Keratinocyte (primary cell): ENCODE data around the gene TMCO4. TPM values are rescaled to one million over a fixed set of nuclear protein-coding genes. Genes with fewer than 3 reads are reported as not detected.
"Not testable (repeated sequence)": the region's sequence is repeated elsewhere in the genome, so short reads cannot be mapped to it uniquely, and the experiment has no call there.

Experiments
- DNase-seq: peaks from one replicate; pipeline ENCODE4 v3.0.0-alpha.2; 2011; ENCODE audit warnings: low read depth, missing footprints, low spot score
- FAIRE-seq: peaks from 2 replicates; lab custom pipeline; 2011; peaks lifted over from hg19 to GRCh38; lab: Jason Lieb, UNC
- H2AFZ ChIP-seq: 2 replicates; pipeline ENCODE4 v1.6.0; 2012; ENCODE audit warnings: low read length, control low read depth, inconsistent platforms; ENCODE audit not compliant: control insufficient read depth
- H3K27ac ChIP-seq: 2 replicates; pipeline ENCODE4 v1.5.1; 2011; ENCODE audit warnings: low read length; ENCODE audit not compliant: control insufficient read depth, insufficient read depth
- H3K27me3 ChIP-seq: 3 replicates; pipeline ENCODE4 v1.6.0; 2011; ENCODE audit warnings: low read length; ENCODE audit not compliant: control insufficient read depth, insufficient read depth; ENCODE audit errors: extremely low read depth
- H3K36me3 ChIP-seq, 2 experiments: 2 replicates in 1 of 2; 3 replicates in 1 of 2; pipeline ENCODE4 v1.5.1; 2011; ENCODE audit warnings: low read length in 2 of 2, mild to moderate bottlenecking in 1 of 2; ENCODE audit not compliant: control insufficient read depth in 2 of 2, insufficient read depth in 2 of 2; ENCODE audit errors: extremely low read depth in 1 of 2
- H3K4me1 ChIP-seq: 3 replicates; pipeline ENCODE4 v1.5.1; 2011; ENCODE audit warnings: low read length; ENCODE audit not compliant: control insufficient read depth, insufficient read depth; ENCODE audit errors: extremely low read depth
- H3K4me2 ChIP-seq: 3 replicates; pipeline ENCODE4 v1.6.0; 2011; ENCODE audit warnings: low read depth, low read length; ENCODE audit not compliant: control insufficient read depth, insufficient read depth; ENCODE audit errors: extremely low read depth
- H3K4me3 ChIP-seq, 3 experiments: fragments of 200-600 bp in 1 of 3; sonication (generic) in 1 of 3; 2 replicates in 2 of 3; 3 replicates in 1 of 3; pipeline ENCODE4 v1.5.1; 2011 to 2016; ENCODE audit warnings: low read length in 3 of 3, mild to moderate bottlenecking in 3 of 3, control low read depth in 2 of 3, inconsistent platforms in 1 of 3, low read depth in 1 of 3, mixed read lengths in 1 of 3, mixed run types in 1 of 3, moderate library complexity in 1 of 3; ENCODE audit not compliant: control insufficient read depth in 2 of 3, insufficient read depth in 2 of 3; ENCODE audit errors: extremely low read depth in 1 of 3
- H3K79me2 ChIP-seq: 2 replicates; pipeline ENCODE4 v1.6.0; 2012; ENCODE audit warnings: low read length; ENCODE audit not compliant: control insufficient read depth, insufficient read depth
- H3K9ac ChIP-seq: 3 replicates; pipeline ENCODE4 v1.6.0; 2011; ENCODE audit warnings: low read length; ENCODE audit not compliant: control insufficient read depth, insufficient read depth; ENCODE audit errors: extremely low read depth
- H3K9me1 ChIP-seq: 3 replicates; pipeline ENCODE4 v1.6.0; 2011; ENCODE audit warnings: low read length; ENCODE audit not compliant: control insufficient read depth, insufficient read depth; ENCODE audit errors: extremely low read depth
- H3K9me3 ChIP-seq: 2 replicates; pipeline ENCODE4 v1.5.1; 2012; ENCODE audit warnings: low read depth, low read length; ENCODE audit not compliant: control insufficient read depth
- H4K20me1 ChIP-seq: 3 replicates; pipeline ENCODE4 v1.6.0; 2011; ENCODE audit warnings: low read length; ENCODE audit not compliant: control insufficient read depth, insufficient read depth; ENCODE audit errors: extremely low read depth
- EZH2 ChIP-seq: IDR thresholded peaks from one replicate; pipeline ENCODE4 v1.6.1; 2012; ENCODE audit warnings: inconsistent platforms, mild to moderate bottlenecking, low read length, moderate library complexity
- dilution Hi-C: fragments of 300-500 bp; cut with MboI; formaldehyde crosslinking; loops from one replicate; pipeline ENCODE4 v1.7.0; 2020; ENCODE audit warnings: low sequenced_read_pairs; ENCODE audit not compliant: extremely low pct_ligation_motif_present
- polyA plus RNA-seq, 5 experiments: library from polyadenylated mRNA; depleted of rRNA in 3 of 5; stranded (reverse) in 3 of 5; stranded (forward) in 1 of 5; unstranded in 1 of 5; fragments of >200 nt; gene quantifications; 1 replicate in 1 of 5; 2 replicates in 3 of 5; 3 replicates in 1 of 5; pipeline versions ENCODE4 v1.2.1 to v1.2.3, GENCODE V29; 2011 to 2012; ENCODE audit warnings: missing spikeins in 2 of 5, low read depth in 1 of 5, low replicate concordance in 1 of 5
- TF ChIP-seq, protein P1 (sequence below), 3 experiments: IDR thresholded peaks in 1 of 3; conservative IDR thresholded peaks in 1 of 3; optimal IDR thresholded peaks in 1 of 3; 2 replicates in 2 of 3; 3 replicates in 1 of 3; pipeline versions ENCODE3 to v1.5.1; 2011; ENCODE audit warnings: low read length in 3 of 3, mild to moderate bottlenecking in 3 of 3, moderate library complexity in 2 of 3, control low read depth in 1 of 3, inconsistent platforms in 1 of 3; ENCODE audit not compliant: insufficient read depth in 2 of 3; ENCODE audit errors: extremely low read depth in 1 of 3

TMCO4 gene
- polyA plus RNA-seq, 1 donor (not counting 4 experiments of a cell fraction or from before 2014, with no cell fraction given) = 1.2 TPM

DNA sequence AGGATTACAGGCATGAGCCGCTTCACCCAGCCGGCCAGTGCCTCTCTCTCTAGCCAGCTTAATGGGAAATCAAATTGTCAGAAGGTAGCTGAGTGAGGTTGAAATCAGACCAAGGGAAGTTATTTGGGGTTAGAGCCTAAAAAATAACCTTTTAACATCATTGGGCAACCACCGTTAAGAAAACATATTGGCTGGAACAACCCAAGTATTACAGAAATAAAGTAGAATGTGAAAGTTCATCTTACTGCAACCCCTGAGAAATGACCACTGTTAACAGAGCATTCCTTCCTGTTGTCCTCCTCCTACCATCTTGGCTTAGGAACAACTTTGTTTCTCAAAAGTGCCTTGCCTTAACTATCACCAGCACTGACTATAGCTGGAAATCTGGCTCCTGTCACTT lies 18.6 kb upstream of the TMCO4 start:
- Histone ChIP-seq H3K79me2 (no peaks in the 10 kb centered on the region), H3K9me3 (no peaks in the 10 kb centered on the region), H3K9ac (no peak overlapping the region), H3K27ac (no peak overlapping the region), H3K9me1 (no peaks in the 10 kb centered on the region), H3K27me3 (peaks cover 5% of the 10 kb centered on the region), H2AFZ (no peak overlapping the region), H3K4me3 (no peak overlapping the region), H3K4me1 (no peaks in the 10 kb centered on the region), H3K4me2 (no peak overlapping the region), H3K36me3 (no peaks in the 10 kb centered on the region), H4K20me1 (no peaks in the 10 kb centered on the region)
- dilution Hi-C loops = no loop called here
- TF ChIP-seq, protein P1, sequence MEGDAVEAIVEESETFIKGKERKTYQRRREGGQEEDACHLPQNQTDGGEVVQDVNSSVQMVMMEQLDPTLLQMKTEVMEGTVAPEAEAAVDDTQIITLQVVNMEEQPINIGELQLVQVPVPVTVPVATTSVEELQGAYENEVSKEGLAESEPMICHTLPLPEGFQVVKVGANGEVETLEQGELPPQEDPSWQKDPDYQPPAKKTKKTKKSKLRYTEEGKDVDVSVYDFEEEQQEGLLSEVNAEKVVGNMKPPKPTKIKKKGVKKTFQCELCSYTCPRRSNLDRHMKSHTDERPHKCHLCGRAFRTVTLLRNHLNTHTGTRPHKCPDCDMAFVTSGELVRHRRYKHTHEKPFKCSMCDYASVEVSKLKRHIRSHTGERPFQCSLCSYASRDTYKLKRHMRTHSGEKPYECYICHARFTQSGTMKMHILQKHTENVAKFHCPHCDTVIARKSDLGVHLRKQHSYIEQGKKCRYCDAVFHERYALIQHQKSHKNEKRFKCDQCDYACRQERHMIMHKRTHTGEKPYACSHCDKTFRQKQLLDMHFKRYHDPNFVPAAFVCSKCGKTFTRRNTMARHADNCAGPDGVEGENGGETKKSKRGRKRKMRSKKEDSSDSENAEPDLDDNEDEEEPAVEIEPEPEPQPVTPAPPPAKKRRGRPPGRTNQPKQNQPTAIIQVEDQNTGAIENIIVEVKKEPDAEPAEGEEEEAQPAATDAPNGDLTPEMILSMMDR (optimal IDR thresholded peaks at IDR 0.05 in 1 of 3, IDR thresholded peaks at IDR 0.05 in 1 of 3, conservative IDR thresholded peaks at IDR 0.05 in 1 of 3; ENCODE audit: extremely low read depth in 1 of 3, insufficient read depth in 2 of 3, low read length in 3 of 3) = no peak
- no peak for TF ChIP-seq EZH2
- FAIRE-seq (no peak), DNase-seq (no peak)

DNA sequence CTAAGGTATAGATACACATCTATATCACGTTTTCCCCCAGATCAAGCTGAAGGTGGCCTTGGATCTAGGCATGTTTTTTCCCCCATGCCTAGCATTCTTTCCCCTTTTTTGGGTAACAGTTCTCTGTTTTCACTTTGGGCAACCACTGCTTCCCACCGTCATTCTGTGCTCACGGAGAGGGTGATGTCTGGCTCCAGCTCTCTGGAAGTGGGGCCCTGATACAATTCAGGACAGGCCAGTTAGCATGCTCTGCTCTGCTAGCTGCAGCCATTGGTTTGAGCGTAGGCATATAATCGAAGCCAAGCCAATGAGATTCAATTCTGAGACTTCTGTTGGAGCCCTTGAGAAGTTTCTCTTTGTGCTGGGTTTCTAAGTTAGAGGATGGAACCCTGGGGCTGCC lies 17.4 kb upstream of the TMCO4 start:
- H3K4me1 ChIP-seq = no peaks in the 10 kb centered on the region
- no peaks in the 10 kb centered on the region for H3K9me1 ChIP-seq
- H4K20me1 ChIP-seq = no peaks in the 10 kb centered on the region
- no peak for FAIRE-seq
- H3K4me3 ChIP-seq = no peak overlapping the region
- no peaks in the 10 kb centered on the region for H3K79me2 ChIP-seq
- peaks cover 9% of the 10 kb centered on the region for H3K27me3 ChIP-seq
- no peak overlapping the region for H2AFZ ChIP-seq
- no peak for TF ChIP-seq EZH2
- TF ChIP-seq, protein P1 (optimal IDR thresholded peaks at IDR 0.05 in 1 of 3, IDR thresholded peaks at IDR 0.05 in 1 of 3, conservative IDR thresholded peaks at IDR 0.05 in 1 of 3; ENCODE audit: extremely low read depth in 1 of 3, insufficient read depth in 2 of 3, low read length in 3 of 3) = no peak
- H3K4me2 ChIP-seq = no peak overlapping the region
- no peaks in the 10 kb centered on the region for H3K36me3 ChIP-seq
- H3K9me3 ChIP-seq = no peaks in the 10 kb centered on the region
- dilution Hi-C loops = no loop called here
- no peak overlapping the region for H3K9ac ChIP-seq
- no peak overlapping the region for H3K27ac ChIP-seq
- no peak for DNase-seq

DNA sequence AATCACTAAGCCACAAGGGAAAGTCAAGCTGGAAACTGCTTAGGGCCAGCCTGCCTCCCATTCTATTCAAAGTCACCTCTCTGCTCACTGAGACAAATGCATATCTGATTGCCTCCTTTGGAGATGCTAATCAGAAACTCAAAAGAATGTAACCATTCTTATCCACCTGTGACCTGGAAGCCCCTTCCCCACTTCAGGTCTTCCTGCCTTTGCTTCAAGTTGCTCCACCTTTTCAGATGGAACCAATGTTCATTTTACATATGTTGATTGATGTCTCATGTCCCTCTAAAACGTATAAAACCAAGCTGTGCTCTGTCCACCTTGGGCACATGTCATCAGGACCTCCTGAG lies 17.0 kb upstream of the TMCO4 start:
- H3K9me1 ChIP-seq, H3K79me2 ChIP-seq, H3K4me2 ChIP-seq, H2AFZ ChIP-seq, DNase-seq, dilution Hi-C loops, H4K20me1 ChIP-seq, H3K27ac ChIP-seq, H3K4me1 ChIP-seq, FAIRE-seq, H3K27me3 ChIP-seq, H3K9ac ChIP-seq, H3K36me3 ChIP-seq, H3K9me3 ChIP-seq, H3K4me3 ChIP-seq: not testable (repeated sequence)
